GM19324 (cell line): Measurements from ENCODE around the gene ADAT2.

Experiments used
- ATAC-seq: cut with Tn5 transposase; IDR thresholded peaks from one replicate; pipeline ENCODE4 v1.9.1; 2021; ENCODE audit warnings: mild to moderate bottlenecking, moderate library complexity; ENCODE audit not compliant: unreplicated experiment, low FRiP score

Gene ADAT2

GRCh38 chr6:143441680-143442545 lies 8.6 kb downstream of the ADAT2 start:
- ATAC-seq, result no peak

- no peak for ATAC-seq
Observed at GRCh38 chr6:143441010-143441409, 9.5 kb downstream of the ADAT2 start.

- ATAC-seq, result no peak
Observed at GRCh38 chr6:143432588-143432987, 17.9 kb downstream of the ADAT2 start.

- no peak for ATAC-seq
Observed at GRCh38 chr6:143431226-143431625, 19.3 kb downstream of the ADAT2 start.

- ATAC-seq, result no peak
Observed at GRCh38 chr6:143429970-143430369, 20.5 kb downstream of the ADAT2 start.

GRCh38 chr6:143427109-143427817 lies 23.2 kb downstream of the ADAT2 start:
- peak; percentile 99 for ATAC-seq

GRCh38 chr6:143426026-143426425 lies 24.5 kb downstream of the ADAT2 start:
- ATAC-seq, result no peak

- ATAC-seq, result no peak
Observed at GRCh38 chr6:143419526-143419925, 31.0 kb downstream of the ADAT2 start.

- ATAC-seq, result no peak
Observed at GRCh38 chr6:143414769-143415168, 35.7 kb downstream of the ADAT2 start.

GRCh38 chr6:143410859-143411270 lies 39.6 kb downstream of the ADAT2 start:
- no peak for ATAC-seq

- ATAC-seq, result no peak
Observed at GRCh38 chr6:143408787-143409162, 41.7 kb downstream of the ADAT2 start.

- ATAC-seq, result no peak
Observed at GRCh38 chr6:143408151-143408786, 42.2 kb downstream of the ADAT2 start.

- ATAC-seq, result no peak
Observed at GRCh38 chr6:143406673-143407072, 43.8 kb downstream of the ADAT2 start.

GRCh38 chr6:143405373-143406154 lies 44.9 kb downstream of the ADAT2 start:
- no peak for ATAC-seq

GRCh38 chr6:143402721-143403336 lies 47.7 kb downstream of the ADAT2 start:
- no peak for ATAC-seq

GRCh38 chr6:143401636-143402370 lies 48.7 kb downstream of the ADAT2 start:
- no peak for ATAC-seq

- ATAC-seq, result no peak
Observed at GRCh38 chr6:143401068-143401446, 49.4 kb downstream of the ADAT2 start.

- no peak for ATAC-seq
Observed at GRCh38 chr6:143400258-143401067, 50.0 kb downstream of the ADAT2 start.

- ATAC-seq, result no peak
Observed at GRCh38 chr6:143399775-143400174, 50.7 kb downstream of the ADAT2 start.
